ENCODE data around the gene MARK4.

GRCh38 chr19:45322744-45323281 lies 71.7 kb downstream of the MARK4 start, which contains the start of gene CKM:
- no peak for TF ChIP-seq CTCF (IDR thresholded peaks at IDR 0.05)
- TF ChIP-seq POLR2AphosphoS5 (IDR thresholded peaks at IDR 0.05) = no peak
- TF ChIP-seq POLR2A (IDR thresholded peaks at IDR 0.05) = no peak
